Tibial artery (tissue), 4 donors: Measurements from ENCODE around the gene HSPA1L.

Source experiments
- DNase-seq, 2 donors: peaks; one replicate each; pipeline ENCODE4 v3.0.0-alpha.2; 2019
- H3K27ac ChIP-seq, 2 donors: fragments of 200-600 bp; sonication (generic) in 1 of 2; 1 replicate in 1 of 2; 2 replicates in 1 of 2; pipeline ENCODE4 v1.5.1; 2018 to 2019; ENCODE audit warnings: mild to moderate bottlenecking in 1 of 2
- H3K27me3 ChIP-seq, 2 donors: fragments of 200-600 bp; sonication (generic) in 1 of 2; one replicate each; pipeline versions ENCODE4 v1.5.1 to v1.6.0; 2016 to 2019
- H3K36me3 ChIP-seq, 3 donors: fragments of 200-600 bp; sonication (generic) in 2 of 3; one replicate each; pipeline ENCODE4 v1.5.1; 2016 to 2019; ENCODE audit warnings: mild to moderate bottlenecking in 2 of 3
- H3K4me1 ChIP-seq, 4 donors: fragments of 200-600 bp; sonication (generic) in 2 of 4; 1 replicate in 3 of 4; 2 replicates in 1 of 4; pipeline ENCODE4 v1.5.1; 2016 to 2019
- H3K4me3 ChIP-seq, 2 donors: fragments of 200-600 bp; sonication (generic) in 1 of 2; 1 replicate in 1 of 2; 2 replicates in 1 of 2; pipeline ENCODE4 v1.5.1; 2018 to 2019; ENCODE audit warnings: mild to moderate bottlenecking in 2 of 2
- H3K9me3 ChIP-seq, 3 donors: fragments of 200-600 bp; sonication (generic) in 1 of 3; one replicate each; pipeline ENCODE4 v1.5.1; 2016 to 2019
- intact Hi-C: fragments of 100-400 bp; cut with DNase I; formaldehyde crosslinking; loops from one replicate; pipeline ENCODE4 v1.15.0; 2023; ENCODE audit warnings: low total_unique reads
- TF ChIP-seq, protein P1 (sequence below), 2 experiments: fragments of 200-600 bp in 1 of 2; fragments of 450-650 bp in 1 of 2; IDR thresholded peaks; one replicate each; pipeline ENCODE4 v1.5.1; 2017 to 2019; ENCODE audit warnings: antibody characterized with exemption in 2 of 2, mild to moderate bottlenecking in 1 of 2, moderate library complexity in 1 of 2

The HSPA1L gene

DNA sequence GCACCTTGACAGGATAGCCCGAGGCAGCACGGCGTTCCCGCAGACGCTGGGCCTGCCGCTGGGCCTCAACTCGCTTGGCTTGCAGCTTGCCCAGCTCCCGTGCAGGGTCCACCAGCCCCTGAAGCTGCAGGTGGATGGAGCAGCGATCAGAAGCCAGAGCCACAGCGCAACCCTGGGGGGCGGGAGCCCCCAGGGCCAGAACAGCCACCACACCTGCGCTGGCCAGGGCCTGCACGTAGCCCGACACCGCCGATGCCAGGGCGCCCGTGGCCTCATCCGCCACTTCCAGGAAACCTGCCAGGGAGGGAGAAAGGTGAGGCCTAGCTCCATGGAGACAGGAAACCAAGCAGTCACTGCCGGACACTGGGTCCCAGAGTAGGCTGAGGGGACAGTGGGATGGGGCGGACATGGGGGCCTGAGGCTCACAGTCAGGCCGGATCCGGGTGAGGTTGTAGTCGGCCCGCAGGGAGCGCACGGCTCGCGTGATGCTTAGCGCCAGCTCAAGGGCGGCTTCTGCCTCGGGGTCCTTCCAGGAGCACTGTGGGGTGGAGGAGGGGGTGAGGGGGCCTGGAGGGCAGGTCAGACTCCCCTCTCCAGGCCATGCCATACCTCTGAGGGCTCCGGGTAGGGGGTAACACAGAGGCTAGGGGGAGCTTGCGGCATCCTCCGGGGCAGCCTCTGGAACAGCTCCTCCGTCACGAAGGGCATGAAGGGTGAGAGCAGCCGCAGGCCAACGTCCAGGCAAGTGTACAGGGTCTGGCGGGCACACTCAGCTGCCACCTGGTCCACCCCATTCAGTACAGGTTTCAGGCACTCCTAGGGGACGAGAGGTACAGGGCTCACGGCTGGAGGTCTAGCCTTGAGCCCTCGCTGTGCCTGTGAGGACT lies 35.8 kb downstream of the HSPA1L start:
- H3K9me3 ChIP-seq = no peaks in the 10 kb centered on the region
- peaks cover 38 to 64% (median 62%) of the 10 kb centered on the region in 3 donors for H3K36me3 ChIP-seq
- peaks cover 0 to 12% (median 8%) of the 10 kb centered on the region in 4 donors for H3K4me1 ChIP-seq
- DNase-seq = no peak
- TF ChIP-seq, protein P1, sequence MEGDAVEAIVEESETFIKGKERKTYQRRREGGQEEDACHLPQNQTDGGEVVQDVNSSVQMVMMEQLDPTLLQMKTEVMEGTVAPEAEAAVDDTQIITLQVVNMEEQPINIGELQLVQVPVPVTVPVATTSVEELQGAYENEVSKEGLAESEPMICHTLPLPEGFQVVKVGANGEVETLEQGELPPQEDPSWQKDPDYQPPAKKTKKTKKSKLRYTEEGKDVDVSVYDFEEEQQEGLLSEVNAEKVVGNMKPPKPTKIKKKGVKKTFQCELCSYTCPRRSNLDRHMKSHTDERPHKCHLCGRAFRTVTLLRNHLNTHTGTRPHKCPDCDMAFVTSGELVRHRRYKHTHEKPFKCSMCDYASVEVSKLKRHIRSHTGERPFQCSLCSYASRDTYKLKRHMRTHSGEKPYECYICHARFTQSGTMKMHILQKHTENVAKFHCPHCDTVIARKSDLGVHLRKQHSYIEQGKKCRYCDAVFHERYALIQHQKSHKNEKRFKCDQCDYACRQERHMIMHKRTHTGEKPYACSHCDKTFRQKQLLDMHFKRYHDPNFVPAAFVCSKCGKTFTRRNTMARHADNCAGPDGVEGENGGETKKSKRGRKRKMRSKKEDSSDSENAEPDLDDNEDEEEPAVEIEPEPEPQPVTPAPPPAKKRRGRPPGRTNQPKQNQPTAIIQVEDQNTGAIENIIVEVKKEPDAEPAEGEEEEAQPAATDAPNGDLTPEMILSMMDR (IDR thresholded peaks at IDR 0.05) = no peak
- H3K27me3 ChIP-seq = no peaks in the 10 kb centered on the region
- H3K4me3 ChIP-seq = no peak overlapping the region
- intact Hi-C loops = no loop called here
- no peak overlapping the region for H3K27ac ChIP-seq

DNA sequence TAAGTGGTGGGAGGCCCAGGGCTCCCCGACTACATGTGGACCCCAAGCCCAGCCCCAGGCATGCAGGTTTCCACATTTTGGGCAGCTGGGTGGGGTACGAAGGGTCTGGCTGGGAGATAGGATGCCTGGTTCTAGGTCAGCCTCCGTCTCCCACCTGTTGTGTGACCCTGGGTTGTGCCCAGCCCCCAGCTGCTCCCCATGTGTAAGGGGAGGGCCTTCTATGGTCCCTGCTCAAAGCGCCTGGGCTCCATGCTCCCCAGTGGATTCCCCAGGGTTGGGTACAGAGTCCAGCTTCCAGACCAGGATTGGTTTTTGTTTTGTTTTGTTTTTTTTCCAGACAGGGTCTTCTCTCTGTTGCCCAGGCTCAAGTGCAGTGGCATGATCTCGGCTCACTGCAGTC lies 36.9 kb downstream of the HSPA1L start:
- H3K27me3 ChIP-seq = no peaks in the 10 kb centered on the region
- no peaks in the 10 kb centered on the region for H3K9me3 ChIP-seq
- H3K27ac ChIP-seq = no peak overlapping the region
- no peak for DNase-seq
- H3K4me3 ChIP-seq = no peak overlapping the region
- TF ChIP-seq, protein P1 (IDR thresholded peaks at IDR 0.05) = no peak
- H3K36me3 ChIP-seq = peaks cover 27 to 55% (median 52%) of the 10 kb centered on the region in 3 donors
- peaks cover 0 to 12% (median 8%) of the 10 kb centered on the region in 4 donors for H3K4me1 ChIP-seq
- intact Hi-C loops = no loop called here

DNA sequence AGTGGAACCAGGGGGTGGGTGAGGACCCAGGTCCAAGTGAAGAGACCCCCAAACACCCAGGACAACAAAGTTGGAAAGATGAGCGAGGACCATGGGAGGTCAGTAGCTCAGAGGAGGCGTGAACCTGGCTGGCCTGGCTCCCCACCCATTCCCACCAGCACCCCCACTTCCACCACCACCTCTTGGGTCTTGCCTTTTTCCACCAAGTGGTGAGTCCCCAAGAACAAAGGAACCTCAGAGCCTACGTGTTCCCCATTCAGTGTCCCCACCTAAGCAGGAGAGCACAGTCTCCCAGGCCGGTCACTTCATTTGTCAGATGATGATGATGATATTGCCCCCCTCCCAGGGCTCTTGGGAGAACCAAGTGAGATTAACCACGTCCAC lies 37.4 kb downstream of the HSPA1L start:
- H3K4me1 ChIP-seq = peaks cover 0 to 12% (median 8%) of the 10 kb centered on the region in 4 donors
- intact Hi-C loops = no loop called here
- no peak for DNase-seq
- H3K27me3 ChIP-seq = no peaks in the 10 kb centered on the region
- peaks cover 27 to 50% (median 46%) of the 10 kb centered on the region in 3 donors for H3K36me3 ChIP-seq
- TF ChIP-seq, protein P1 (IDR thresholded peaks at IDR 0.05) = no peak
- H3K27ac ChIP-seq = no peak overlapping the region
- H3K4me3 ChIP-seq = no peak overlapping the region
- no peaks in the 10 kb centered on the region for H3K9me3 ChIP-seq

DNA sequence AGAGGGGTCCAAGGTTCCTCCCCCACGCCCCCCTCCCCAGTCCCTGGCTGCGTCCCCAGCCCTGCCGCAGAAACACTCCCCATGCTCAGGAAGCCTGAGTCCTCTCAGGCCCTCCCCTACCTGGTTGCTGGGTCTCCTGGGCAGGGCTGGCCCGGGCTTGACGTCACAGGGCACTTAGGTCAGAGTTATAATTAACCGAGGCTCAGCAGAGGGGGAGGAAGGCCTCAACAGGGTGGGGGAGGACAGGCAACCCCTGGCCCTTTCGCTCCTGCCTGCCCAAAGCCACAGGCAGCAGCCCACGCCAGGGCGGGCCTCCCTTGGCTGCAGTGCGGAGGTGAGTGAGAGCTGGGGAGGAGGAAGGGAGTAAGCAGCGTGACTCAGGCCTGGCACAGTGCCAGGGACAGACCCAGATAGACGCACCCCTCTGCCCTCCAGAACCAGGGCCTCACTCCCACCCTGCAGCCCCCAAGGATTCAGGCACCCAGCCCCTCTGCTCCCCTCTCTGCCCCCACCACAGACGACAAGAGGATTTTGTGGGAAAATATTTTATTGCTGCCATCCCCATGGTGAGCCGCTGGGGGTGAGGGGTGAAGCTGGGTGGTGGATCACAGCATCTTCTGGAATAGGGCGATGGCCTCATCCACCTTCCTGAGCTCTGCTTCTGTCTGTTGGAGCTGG lies 38.0 kb downstream of the HSPA1L start, which contains the start of gene VWA7:
VWA7 (minus strand) TSS at position 340 of the 678 bp plus-strand sequence. CDS start 549 bp downstream, outside the sequence.
- Histone ChIP-seq H3K4me3 (no peak within 1 kb of the TSS), H3K36me3 (peaks cover 25 to 45% (median 41%) of the 10 kb centered on the region in 3 donors), H3K27me3 (no peaks in the 10 kb centered on the region), H3K4me1 (peaks cover 0 to 12% (median 8%) of the 10 kb centered on the region in 4 donors), H3K9me3 (no peaks in the 10 kb centered on the region), H3K27ac (no peak within 1 kb of the TSS)
- intact Hi-C loops = no loop called here
- TF ChIP-seq, protein P1 (IDR thresholded peaks at IDR 0.05) = no peak
- peak in 1 of 2 donors; percentile 73 for DNase-seq

DNA sequence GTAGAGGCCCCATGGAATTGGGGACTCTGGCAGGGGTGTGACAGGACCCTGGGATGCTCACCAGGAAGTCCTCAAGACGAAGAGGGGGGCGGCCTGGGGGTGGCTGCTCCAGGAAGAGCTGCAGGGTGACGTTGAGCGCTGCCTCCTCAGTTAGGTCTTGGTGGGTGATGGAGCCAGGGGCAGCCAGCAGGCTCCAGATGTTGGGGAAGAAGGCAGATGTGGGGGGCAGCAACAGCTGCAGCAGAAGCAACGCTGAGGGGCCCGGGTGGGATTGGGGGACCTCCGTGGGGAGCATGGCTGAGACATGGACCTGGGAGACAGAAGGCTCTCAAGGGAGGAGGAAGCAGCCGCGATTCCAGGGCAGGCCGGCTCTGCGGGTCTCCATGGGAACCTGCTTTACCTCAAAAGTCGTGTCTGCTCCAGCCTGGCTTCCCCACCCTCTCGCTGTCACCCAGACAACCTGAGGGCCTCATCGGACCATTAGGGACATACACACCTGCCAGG lies 38.5 kb downstream of the HSPA1L start:
- intact Hi-C loops = no loop called here
- TF ChIP-seq, protein P1 (IDR thresholded peaks at IDR 0.05) = no peak
- Histone ChIP-seq H3K36me3 (peaks cover 21 to 39% (median 35%) of the 10 kb centered on the region in 3 donors), H3K4me3 (no peak overlapping the region), H3K27ac (no peak overlapping the region), H3K27me3 (no peaks in the 10 kb centered on the region), H3K9me3 (no peaks in the 10 kb centered on the region), H3K4me1 (peaks cover 0 to 12% (median 8%) of the 10 kb centered on the region in 4 donors)
- no peak for DNase-seq
